AG04450 (cell line): ENCODE results near the gene PLA2G2C. TPM values are rescaled to one million over a fixed set of nuclear protein-coding genes. Genes with fewer than 3 reads are reported as not detected.

ENCODE experiments used
- CTCF ChIA-PET: fragments of 300-600, 350-600 bp; formaldehyde crosslinking; extraction: SDS; loops from one replicate; lab custom pipeline; 2022; ENCODE audit warnings: antibody characterized with exemption, inconsistent platforms; lab: Charles Lee
- POLR2A ChIA-PET: fragments of 350-600 bp; formaldehyde crosslinking; extraction: SDS; loops from one replicate; lab custom pipeline; 2021; ENCODE audit warnings: antibody characterized with exemption, inconsistent platforms; lab: Yijun Ruan, JAX
- DNase-seq: peaks from one replicate; pipeline ENCODE4 v3.0.0-alpha.2; 2011; ENCODE audit warnings: low read depth, low spot score
- H3K27ac ChIP-seq: one replicate; pipeline ENCODE4 v1.5.1; 2012; ENCODE audit warnings: low read depth, low read length, control low read depth
- H3K27me3 ChIP-seq: one replicate; pipeline ENCODE4 v1.6.0; 2012; ENCODE audit warnings: low read length; ENCODE audit not compliant: control insufficient read depth, insufficient read depth
- H3K4me3 ChIP-seq: 2 replicates; pipeline ENCODE4 v1.5.1; 2011; ENCODE audit warnings: mild to moderate bottlenecking, low read depth, low read length, control low read depth
- H3K9me3 ChIP-seq: 2 replicates; pipeline ENCODE4 v1.5.1; 2012; ENCODE audit warnings: low read length; ENCODE audit not compliant: control insufficient read depth, insufficient read depth
- polyA plus RNA-seq: library from polyadenylated mRNA; depleted of rRNA; stranded (reverse); fragments of >200 nt; gene quantifications from 2 replicates; pipeline ENCODE4 v1.2.3, GENCODE V29; 2011
- TF ChIP-seq, protein P1 (sequence below): IDR thresholded peaks from 2 replicates; pipeline ENCODE4 v1.5.1; 2011; ENCODE audit warnings: low read depth, low read length, control low read depth, inconsistent platforms

Gene PLA2G2C
- polyA plus RNA-seq, 1 experiment: not detected

GRCh38 chr1:20229171-20229570 lies 42.9 kb upstream of the PLA2G2C start:
- Histone ChIP-seq H3K9me3 (no peaks in the 10 kb centered on the region), H3K4me3 (no peak overlapping the region), H3K27ac (no peak overlapping the region), H3K27me3 (peaks cover 47% of the 10 kb centered on the region)
- ChIA-PET POLR2A (no interaction called here), CTCF (interaction anchor here (1.7 to 1.8 kb wide), 2 partner anchors 13 to 16 kb away, joined by 4 to 6 read pairs; no protein-coding TSS in a partner anchor)
- TF ChIP-seq, protein P1, sequence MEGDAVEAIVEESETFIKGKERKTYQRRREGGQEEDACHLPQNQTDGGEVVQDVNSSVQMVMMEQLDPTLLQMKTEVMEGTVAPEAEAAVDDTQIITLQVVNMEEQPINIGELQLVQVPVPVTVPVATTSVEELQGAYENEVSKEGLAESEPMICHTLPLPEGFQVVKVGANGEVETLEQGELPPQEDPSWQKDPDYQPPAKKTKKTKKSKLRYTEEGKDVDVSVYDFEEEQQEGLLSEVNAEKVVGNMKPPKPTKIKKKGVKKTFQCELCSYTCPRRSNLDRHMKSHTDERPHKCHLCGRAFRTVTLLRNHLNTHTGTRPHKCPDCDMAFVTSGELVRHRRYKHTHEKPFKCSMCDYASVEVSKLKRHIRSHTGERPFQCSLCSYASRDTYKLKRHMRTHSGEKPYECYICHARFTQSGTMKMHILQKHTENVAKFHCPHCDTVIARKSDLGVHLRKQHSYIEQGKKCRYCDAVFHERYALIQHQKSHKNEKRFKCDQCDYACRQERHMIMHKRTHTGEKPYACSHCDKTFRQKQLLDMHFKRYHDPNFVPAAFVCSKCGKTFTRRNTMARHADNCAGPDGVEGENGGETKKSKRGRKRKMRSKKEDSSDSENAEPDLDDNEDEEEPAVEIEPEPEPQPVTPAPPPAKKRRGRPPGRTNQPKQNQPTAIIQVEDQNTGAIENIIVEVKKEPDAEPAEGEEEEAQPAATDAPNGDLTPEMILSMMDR: no peak
- DNase-seq: no peak

DNA sequence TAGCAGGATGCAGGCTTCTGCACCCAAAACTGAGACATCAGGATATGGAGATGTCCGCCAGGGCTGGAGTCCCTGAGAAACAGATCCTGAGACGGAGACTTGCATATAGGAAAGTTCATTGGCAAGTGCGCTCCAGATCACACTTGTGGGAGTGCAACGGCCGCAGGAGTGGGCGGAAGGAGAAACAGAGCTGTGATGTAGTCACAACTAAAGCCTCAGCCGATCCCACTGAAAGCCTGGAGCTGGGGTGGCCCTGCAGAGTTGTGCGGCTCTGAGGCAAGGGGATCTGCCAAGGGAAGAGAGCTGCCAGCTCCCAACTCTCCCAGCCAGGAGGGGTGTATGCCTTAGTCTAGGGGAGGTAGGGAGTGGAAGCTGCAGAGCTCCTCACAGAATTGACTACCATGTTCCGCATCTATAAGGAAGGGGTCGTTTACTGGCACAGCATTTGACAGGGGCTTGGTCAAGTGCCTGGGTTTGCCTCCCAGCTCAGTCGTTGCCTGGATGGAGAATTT lies 42.1 kb upstream of the PLA2G2C start:
- TF ChIP-seq, protein P1: no peak
- Histone ChIP-seq H3K27me3 (peaks cover 41% of the 10 kb centered on the region), H3K27ac (no peak overlapping the region), H3K4me3 (no peak overlapping the region), H3K9me3 (no peaks in the 10 kb centered on the region)
- no peak for DNase-seq
- POLR2A ChIA-PET: no interaction called here
- CTCF ChIA-PET: interaction anchor here (1.7 to 1.8 kb wide), 2 partner anchors 12 to 15 kb away, joined by 4 to 6 read pairs; no protein-coding TSS in a partner anchor

DNA sequence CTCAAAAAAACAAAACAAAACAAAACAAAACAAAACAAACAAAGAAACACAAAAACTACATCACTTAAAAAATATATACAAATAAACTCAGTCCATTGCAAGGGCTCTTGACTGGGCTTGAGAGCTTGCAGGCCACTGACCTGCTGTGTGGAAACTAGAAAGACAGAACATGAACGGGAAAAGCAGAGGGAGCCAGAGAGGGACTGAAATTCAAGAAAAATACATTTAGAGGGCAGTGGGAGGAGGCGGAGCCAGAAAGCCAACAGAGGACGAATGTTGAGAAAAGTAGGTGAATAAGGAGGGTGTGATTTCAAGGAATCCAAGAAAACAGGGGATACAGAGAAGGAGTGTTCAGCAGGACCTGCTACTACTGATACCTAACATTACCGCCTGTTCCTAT lies 41.4 kb upstream of the PLA2G2C start:
- H3K4me3 ChIP-seq: no peak overlapping the region
- no peak for DNase-seq
- POLR2A ChIA-PET: no interaction called here
- TF ChIP-seq, protein P1: no peak
- CTCF ChIA-PET: interaction anchor here (1.7 kb wide), 1 partner anchor 11 kb away, joined by 4 read pairs; no protein-coding TSS in a partner anchor
- peaks cover 44% of the 10 kb centered on the region for H3K27me3 ChIP-seq
- H3K9me3 ChIP-seq: no peaks in the 10 kb centered on the region
- H3K27ac ChIP-seq: no peak overlapping the region

DNA sequence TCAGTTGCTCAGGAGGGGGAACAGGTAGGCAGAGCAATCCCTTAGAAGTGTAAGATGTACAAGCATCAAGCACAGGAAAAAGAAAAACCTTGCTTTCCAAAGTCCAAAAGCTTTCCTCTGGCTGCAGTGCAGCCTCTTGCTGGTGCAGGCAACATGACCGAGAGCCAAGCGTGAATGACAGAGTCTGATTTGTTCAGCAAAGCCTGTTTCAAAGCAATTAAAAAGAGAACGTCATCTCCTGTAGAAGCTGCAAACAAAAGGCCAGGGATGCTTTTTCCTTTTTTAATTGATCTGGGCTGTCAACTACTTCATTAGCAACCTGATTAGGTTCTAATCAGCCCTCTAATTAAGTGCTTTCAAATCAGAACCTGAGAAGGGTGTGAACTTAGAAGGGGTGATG lies 38.2 kb upstream of the PLA2G2C start:
- Histone ChIP-seq H3K27ac (no peak overlapping the region), H3K9me3 (no peaks in the 10 kb centered on the region), H3K4me3 (no peak overlapping the region), H3K27me3 (peaks cover 56% of the 10 kb centered on the region)
- CTCF ChIA-PET: interaction anchor here (3.4 kb wide), 1 partner anchor 12 kb away, joined by 16 read pairs; no protein-coding TSS in a partner anchor
- TF ChIP-seq, protein P1: no peak
- DNase-seq: no peak
- POLR2A ChIA-PET: no interaction called here

GRCh38 chr1:20223551-20224419 lies 37.5 kb upstream of the PLA2G2C start:
- POLR2A ChIA-PET: no interaction called here
- H3K27me3 ChIP-seq: peaks cover 50% of the 10 kb centered on the region
- TF ChIP-seq, protein P1: no peak
- CTCF ChIA-PET: interaction anchor here (2.7 to 3.4 kb wide), 2 partner anchors 11 kb away, joined by 16 to 25 read pairs; no protein-coding TSS in a partner anchor
- H3K27ac ChIP-seq: no peak overlapping the region
- H3K9me3 ChIP-seq: no peaks in the 10 kb centered on the region
- DNase-seq: no peak
- no peak overlapping the region for H3K4me3 ChIP-seq
